ENCODE measurements around the gene APBB1. TPM values are rescaled to one million over a fixed set of nuclear protein-coding genes. Genes with fewer than 3 reads are reported as not detected.

The APBB1 gene
- 10 to 100 TPM; 41.7 to 43.6 TPM for total RNA-seq
- polyA plus RNA-seq: 80.2 TPM

DNA sequence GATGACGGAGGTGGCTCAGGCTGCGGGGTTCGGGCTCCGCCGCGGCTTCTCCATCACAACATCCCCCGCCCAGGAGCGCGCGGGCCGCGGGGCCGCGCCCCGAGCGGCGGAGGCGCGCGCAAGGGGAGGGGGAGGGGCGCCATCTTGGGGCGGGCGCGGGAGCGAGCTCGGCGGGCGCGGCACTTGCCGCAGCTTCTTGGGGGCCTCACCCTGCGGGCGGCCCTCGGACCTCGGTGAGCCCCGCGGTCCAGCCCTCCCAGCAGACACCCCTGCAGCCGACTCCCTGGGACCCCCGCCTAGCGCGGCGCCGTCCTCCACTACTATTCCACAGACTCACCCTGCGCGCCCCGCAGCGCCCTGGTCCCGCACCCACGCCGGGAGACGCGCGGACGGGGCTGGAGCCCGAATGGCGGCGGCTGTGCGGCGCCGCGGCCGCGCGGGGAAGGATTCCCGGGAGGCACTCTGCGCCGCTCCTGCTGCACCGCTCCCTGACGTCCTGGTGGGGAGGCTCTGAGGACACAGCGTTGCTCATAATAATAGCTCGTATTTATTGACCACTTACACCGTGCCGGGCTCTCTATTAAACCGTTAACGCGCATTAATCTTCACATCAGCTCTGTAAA is at the start of gene APBB1:
TSS of gene APBB1 (minus strand) at position 86 of the 623 bp plus-strand sequence. CDS start 7,747 bp downstream, outside the sequence.
- Histone ChIP-seq H3K9me3 (ENCODE audit: low read length) (no peaks in the 10 kb centered on the region), H3K27me3 (ENCODE audit: insufficient read depth, low read length, poor library complexity, severe bottlenecking) (no peaks in the 10 kb centered on the region), H3K4me3 (ENCODE audit: low read length) (peak within 1 kb of the TSS; percentile 77), H3K4me1 (ENCODE audit: insufficient read depth, low read length) (peaks cover 49% of the 10 kb centered on the region), H3K27ac (ENCODE audit: low read depth, low read length) (peak within 1 kb of the TSS; percentile 57), H3K36me3 (ENCODE audit: insufficient read depth, low read length) (no peaks in the 10 kb centered on the region)
- H3K9me3 Mint-ChIP-seq: no peaks in the 10 kb centered on the region
- peak within 1 kb of the TSS in 4 of 7 donors; percentile 81 to 93 (median 87) for H3K4me3 Mint-ChIP-seq
- POLR2A ChIA-PET: interaction anchor here (0.5 to 4.6 kb wide), 7 partner anchors 15 to 193 kb away, joined by 3 to 56 read pairs (median 4); partner anchors contain the start of genes ARFIP2, SMPD1, TAF10 and TIMM10B
- peaks cover 0 to 4% (median 2%) of the 10 kb centered on the region in 3 donors for H3K36me3 Mint-ChIP-seq
- CTCF ChIA-PET: interaction anchor here (0.8 to 6.3 kb wide), 12 partner anchors 10 to 336 kb away, joined by 3 to 29 read pairs (median 5); partner anchors contain the start of gene SMPD1
- H3K27me3 Mint-ChIP-seq: peaks cover 7 to 15% of the 10 kb centered on the region in 2 donors
- DNase-seq: peak; percentile 61 to 83 (median 75)
- peaks cover 6 to 10% (median 6%) of the 10 kb centered on the region in 3 donors for H3K4me1 Mint-ChIP-seq
- H3K27ac Mint-ChIP-seq: peak within 1 kb of the TSS; percentile 70 to 96 (median 84)

- Histone ChIP-seq H3K9me3 (ENCODE audit: low read length) (no peaks in the 10 kb centered on the region), H3K36me3 (ENCODE audit: insufficient read depth, low read length) (peaks cover 6% of the 10 kb centered on the region), H3K27me3 (ENCODE audit: insufficient read depth, low read length, poor library complexity, severe bottlenecking) (no peaks in the 10 kb centered on the region), H3K4me1 (ENCODE audit: insufficient read depth, low read length) (no peaks in the 10 kb centered on the region), H3K27ac (ENCODE audit: low read depth, low read length) (no peak overlapping the region), H3K4me3 (ENCODE audit: low read length) (no peak overlapping the region)
- Mint-ChIP-seq H3K27ac (peak overlapping the region in 1 of 8 donors; percentile 39), H3K9me3 (no peaks in the 10 kb centered on the region), H3K27me3 (peaks cover 0 to 3% of the 10 kb centered on the region in 2 donors), H3K4me1 (no peaks in the 10 kb centered on the region), H3K4me3 (no peak overlapping the region), H3K36me3 (peaks cover 16 to 51% (median 26%) of the 10 kb centered on the region in 3 donors)
- DNase-seq: no peak
- POLR2A ChIA-PET: no interaction called here
- CTCF ChIA-PET: interaction anchor here (0.7 to 1.4 kb wide), 2 partner anchors 18 to 80 kb away, joined by 3 to 5 read pairs; partner anchors contain the start of gene HPX
Measured at GRCh38 chr11:6459099-6459450, 40.2 kb upstream of the APBB1 start.

- Mint-ChIP-seq H3K36me3 (peaks cover 13 to 49% (median 25%) of the 10 kb centered on the region in 3 donors), H3K9me3 (no peaks in the 10 kb centered on the region), H3K27ac (peak overlapping the region in 2 of 8 donors; percentile 12 to 39), H3K4me3 (no peak overlapping the region), H3K27me3 (peaks cover 0 to 3% of the 10 kb centered on the region in 2 donors), H3K4me1 (no peaks in the 10 kb centered on the region)
- Histone ChIP-seq H3K27me3 (ENCODE audit: insufficient read depth, low read length, poor library complexity, severe bottlenecking) (no peaks in the 10 kb centered on the region), H3K9me3 (ENCODE audit: low read length) (no peaks in the 10 kb centered on the region), H3K4me1 (ENCODE audit: insufficient read depth, low read length) (no peaks in the 10 kb centered on the region), H3K27ac (ENCODE audit: low read depth, low read length) (no peak overlapping the region), H3K36me3 (ENCODE audit: insufficient read depth, low read length) (peaks cover 6% of the 10 kb centered on the region), H3K4me3 (ENCODE audit: low read length) (no peak overlapping the region)
- no peak for DNase-seq
- ChIA-PET CTCF (interaction anchor here (1.4 kb wide), 1 partner anchor 80 kb away, joined by 5 read pairs; no protein-coding TSS in a partner anchor), POLR2A (no interaction called here)
Measured at GRCh38 chr11:6458352-6459098, 39.6 kb upstream of the APBB1 start.

DNA sequence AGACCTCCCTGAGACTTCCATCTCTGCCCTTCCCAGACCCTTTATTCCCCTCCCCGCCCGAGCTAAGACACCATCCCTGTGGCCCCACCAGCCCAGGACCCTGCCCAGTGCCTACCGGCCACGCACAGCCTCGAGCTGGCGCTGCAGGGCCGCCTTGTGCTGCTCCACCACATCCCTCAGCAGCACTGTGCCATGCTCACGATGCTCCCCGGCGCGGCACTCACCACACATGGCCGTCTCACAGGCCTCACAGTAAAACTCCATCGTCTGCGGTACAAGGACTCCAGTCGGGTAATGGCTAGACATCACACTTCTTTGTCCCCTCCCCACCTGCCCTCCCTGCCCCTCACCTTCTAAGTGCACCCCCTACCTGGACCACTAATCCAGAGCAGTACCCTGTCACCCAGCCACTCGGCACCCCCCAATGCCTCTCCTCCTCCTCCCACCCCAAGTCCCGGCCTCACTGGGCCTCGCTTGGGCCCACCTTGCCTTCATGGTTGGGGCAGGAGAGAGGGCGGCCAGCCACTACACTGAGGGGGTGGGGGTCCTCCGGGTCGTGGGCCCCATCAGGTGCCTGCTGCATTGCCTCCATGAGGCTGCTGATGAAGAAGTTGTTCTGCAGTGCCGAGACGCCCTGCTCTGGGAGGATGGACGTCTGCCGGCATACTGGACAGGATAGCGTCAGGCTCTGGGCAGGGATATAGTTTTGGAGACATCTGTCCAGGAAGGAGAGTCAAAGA is 38.9 kb upstream of the APBB1 start:
- H3K27me3 ChIP-seq (ENCODE audit: insufficient read depth, low read length, poor library complexity, severe bottlenecking): no peaks in the 10 kb centered on the region
- no peak overlapping the region for H3K27ac ChIP-seq (ENCODE audit: low read depth, low read length)
- ChIA-PET CTCF (no interaction called here), POLR2A (no interaction called here)
- no peak overlapping the region for H3K4me3 ChIP-seq (ENCODE audit: low read length)
- Mint-ChIP-seq H3K27me3 (peaks cover 0 to 3% of the 10 kb centered on the region in 2 donors), H3K36me3 (peaks cover 10 to 51% (median 26%) of the 10 kb centered on the region in 3 donors), H3K27ac (peak overlapping the region in 1 of 8 donors; percentile 58), H3K4me3 (no peak overlapping the region), H3K4me1 (no peaks in the 10 kb centered on the region), H3K9me3 (no peaks in the 10 kb centered on the region)
- no peak for DNase-seq
- no peaks in the 10 kb centered on the region for H3K4me1 ChIP-seq (ENCODE audit: insufficient read depth, low read length)
- no peaks in the 10 kb centered on the region for H3K9me3 ChIP-seq (ENCODE audit: low read length)
- H3K36me3 ChIP-seq (ENCODE audit: insufficient read depth, low read length): peaks cover 6% of the 10 kb centered on the region

- H3K9me3 Mint-ChIP-seq: no peaks in the 10 kb centered on the region
- no peak for DNase-seq
- no peak overlapping the region for H3K27ac Mint-ChIP-seq
- POLR2A ChIA-PET: no interaction called here
- H3K27ac ChIP-seq (ENCODE audit: low read depth, low read length): no peak overlapping the region
- H3K4me1 ChIP-seq (ENCODE audit: insufficient read depth, low read length): no peaks in the 10 kb centered on the region
- peaks cover 6% of the 10 kb centered on the region for H3K36me3 ChIP-seq (ENCODE audit: insufficient read depth, low read length)
- H3K4me3 ChIP-seq (ENCODE audit: low read length): no peak overlapping the region
- CTCF ChIA-PET: interaction anchor here (0.7 to 1.9 kb wide), 3 partner anchors 13 to 21 kb away, joined by 3 to 5 read pairs (median 4); no protein-coding TSS in a partner anchor
- peaks cover 0 to 3% of the 10 kb centered on the region in 2 donors for H3K27me3 Mint-ChIP-seq
- no peak overlapping the region for H3K4me3 Mint-ChIP-seq
- peaks cover 9 to 54% (median 27%) of the 10 kb centered on the region in 3 donors for H3K36me3 Mint-ChIP-seq
- no peaks in the 10 kb centered on the region for H3K9me3 ChIP-seq (ENCODE audit: low read length)
- H3K4me1 Mint-ChIP-seq: no peaks in the 10 kb centered on the region
- H3K27me3 ChIP-seq (ENCODE audit: insufficient read depth, low read length, poor library complexity, severe bottlenecking): no peaks in the 10 kb centered on the region
Measured at GRCh38 chr11:6456361-6457073, 37.6 kb upstream of the APBB1 start.

- peaks cover 6% of the 10 kb centered on the region for H3K36me3 ChIP-seq (ENCODE audit: insufficient read depth, low read length)
- H3K4me1 ChIP-seq (ENCODE audit: insufficient read depth, low read length): no peaks in the 10 kb centered on the region
- Mint-ChIP-seq H3K9me3 (no peaks in the 10 kb centered on the region), H3K36me3 (peaks cover 5 to 49% (median 22%) of the 10 kb centered on the region in 3 donors), H3K27me3 (peaks cover 0 to 3% of the 10 kb centered on the region in 2 donors), H3K4me1 (no peaks in the 10 kb centered on the region), H3K4me3 (no peak overlapping the region), H3K27ac (no peak overlapping the region)
- POLR2A ChIA-PET: interaction anchor here (0.9 kb wide), 1 partner anchor 76 kb away, joined by 3 read pairs; no protein-coding TSS in a partner anchor
- DNase-seq: no peak
- no peaks in the 10 kb centered on the region for H3K27me3 ChIP-seq (ENCODE audit: insufficient read depth, low read length, poor library complexity, severe bottlenecking)
- CTCF ChIA-PET: interaction anchor here (1.3 to 5.0 kb wide), 6 partner anchors 10 to 213 kb away, joined by 3 to 27 read pairs (median 4); no protein-coding TSS in a partner anchor
- no peaks in the 10 kb centered on the region for H3K9me3 ChIP-seq (ENCODE audit: low read length)
- H3K27ac ChIP-seq (ENCODE audit: low read depth, low read length): no peak overlapping the region
- H3K4me3 ChIP-seq (ENCODE audit: low read length): no peak overlapping the region
Measured at GRCh38 chr11:6455070-6455469, 36.2 kb upstream of the APBB1 start.

- Histone ChIP-seq H3K27ac (ENCODE audit: low read depth, low read length) (no peak overlapping the region), H3K4me3 (ENCODE audit: low read length) (no peak overlapping the region), H3K36me3 (ENCODE audit: insufficient read depth, low read length) (peaks cover 6% of the 10 kb centered on the region), H3K9me3 (ENCODE audit: low read length) (no peaks in the 10 kb centered on the region), H3K4me1 (ENCODE audit: insufficient read depth, low read length) (no peaks in the 10 kb centered on the region), H3K27me3 (ENCODE audit: insufficient read depth, low read length, poor library complexity, severe bottlenecking) (no peaks in the 10 kb centered on the region)
- ChIA-PET CTCF (interaction anchor here (1.2 to 5.0 kb wide), 5 partner anchors 10 to 90 kb away, joined by 3 to 27 read pairs (median 6); partner anchors contain the start of gene HPX), POLR2A (interaction anchor here (1.1 kb wide), 1 partner anchor 74 kb away, joined by 3 read pairs; no protein-coding TSS in a partner anchor)
- H3K36me3 Mint-ChIP-seq: peaks cover 5 to 46% (median 18%) of the 10 kb centered on the region in 3 donors
- H3K27ac Mint-ChIP-seq: no peak overlapping the region
- H3K9me3 Mint-ChIP-seq: no peaks in the 10 kb centered on the region
- H3K4me3 Mint-ChIP-seq: no peak overlapping the region
- H3K27me3 Mint-ChIP-seq: peaks cover 0 to 3% of the 10 kb centered on the region in 2 donors
- H3K4me1 Mint-ChIP-seq: no peaks in the 10 kb centered on the region
- no peak for DNase-seq
Measured at GRCh38 chr11:6453152-6453551, 34.3 kb upstream of the APBB1 start.

All from CD8-positive, alpha-beta memory T cell (primary cell).